ENCODE results near the gene MAPK8IP1.

Gene MAPK8IP1

GRCh38 chr11:45860348-45860747, 25.1 kb upstream of the MAPK8IP1 start:
- DNase-seq (ENCODE audit: low read depth) = no peak

GRCh38 chr11:45860764-45861510, 24.5 kb upstream of the MAPK8IP1 start:
- no peak for DNase-seq (ENCODE audit: low read depth)

GRCh38 chr11:45864041-45864440, 21.4 kb upstream of the MAPK8IP1 start:
- no peak for DNase-seq (ENCODE audit: low read depth)

- DNase-seq (ENCODE audit: low read depth) = no peak
These were observed 15.9 kb upstream of the MAPK8IP1 start for GRCh38 chr11:45869551-45869950.

GRCh38 chr11:45870706-45871105, 14.7 kb upstream of the MAPK8IP1 start:
- DNase-seq (ENCODE audit: low read depth) = no peak

GRCh38 chr11:45871638-45872037, 13.8 kb upstream of the MAPK8IP1 start:
- no peak for DNase-seq (ENCODE audit: low read depth)

- no peak for DNase-seq (ENCODE audit: low read depth)
These were observed 12.6 kb upstream of the MAPK8IP1 start for GRCh38 chr11:45872651-45873356.

GRCh38 chr11:45876401-45876800, 9.1 kb upstream of the MAPK8IP1 start:
- DNase-seq (ENCODE audit: low read depth) = no peak

GRCh38 chr11:45877221-45877620, 8.2 kb upstream of the MAPK8IP1 start:
- no peak for DNase-seq (ENCODE audit: low read depth)

- DNase-seq (ENCODE audit: low read depth) = no peak
These were observed 7.6 kb upstream of the MAPK8IP1 start for GRCh38 chr11:45877845-45878244.

GRCh38 chr11:45879803-45880686, 5.4 kb upstream of the MAPK8IP1 start:
- no peak for DNase-seq (ENCODE audit: low read depth)

- DNase-seq (ENCODE audit: low read depth) = no peak
These were observed 4.5 kb upstream of the MAPK8IP1 start for GRCh38 chr11:45880772-45881570.

- no peak for DNase-seq (ENCODE audit: low read depth)
These were observed 3.6 kb upstream of the MAPK8IP1 start for GRCh38 chr11:45881708-45882368.

- no peak for DNase-seq (ENCODE audit: low read depth)
These were observed 760 bp upstream of the MAPK8IP1 start for GRCh38 chr11:45884596-45885185.

- DNase-seq (ENCODE audit: low read depth) = no peak
These were observed 670 bp downstream of the MAPK8IP1 start for GRCh38 chr11:45885921-45886721.

GRCh38 chr11:45886816-45887520, 1.5 kb downstream of the MAPK8IP1 start:
- no peak for DNase-seq (ENCODE audit: low read depth)

GRCh38 chr11:45887587-45887986, 2.1 kb downstream of the MAPK8IP1 start:
- DNase-seq (ENCODE audit: low read depth) = no peak

GRCh38 chr11:45889555-45889954, 4.1 kb downstream of the MAPK8IP1 start:
- DNase-seq (ENCODE audit: low read depth) = no peak

GRCh38 chr11:45889966-45890365, 4.5 kb downstream of the MAPK8IP1 start:
- DNase-seq (ENCODE audit: low read depth) = no peak
